ENCODE results near the gene OR1C1.

GRCh38 chr1:247740721-247741120 is 19.6 kb downstream of the OR1C1 start:
- TF ChIP-seq POLR2AphosphoS5 (IDR thresholded peaks at IDR 0.05; ENCODE audit: low read depth) (no peak), GABPA (IDR thresholded peaks at IDR 0.05; ENCODE audit: low read depth) (no peak), SPI1 (IDR thresholded peaks at IDR 0.05; ENCODE audit: borderline replicate concordance, low read depth) (no peak)
- TF ChIP-seq, protein P1, sequence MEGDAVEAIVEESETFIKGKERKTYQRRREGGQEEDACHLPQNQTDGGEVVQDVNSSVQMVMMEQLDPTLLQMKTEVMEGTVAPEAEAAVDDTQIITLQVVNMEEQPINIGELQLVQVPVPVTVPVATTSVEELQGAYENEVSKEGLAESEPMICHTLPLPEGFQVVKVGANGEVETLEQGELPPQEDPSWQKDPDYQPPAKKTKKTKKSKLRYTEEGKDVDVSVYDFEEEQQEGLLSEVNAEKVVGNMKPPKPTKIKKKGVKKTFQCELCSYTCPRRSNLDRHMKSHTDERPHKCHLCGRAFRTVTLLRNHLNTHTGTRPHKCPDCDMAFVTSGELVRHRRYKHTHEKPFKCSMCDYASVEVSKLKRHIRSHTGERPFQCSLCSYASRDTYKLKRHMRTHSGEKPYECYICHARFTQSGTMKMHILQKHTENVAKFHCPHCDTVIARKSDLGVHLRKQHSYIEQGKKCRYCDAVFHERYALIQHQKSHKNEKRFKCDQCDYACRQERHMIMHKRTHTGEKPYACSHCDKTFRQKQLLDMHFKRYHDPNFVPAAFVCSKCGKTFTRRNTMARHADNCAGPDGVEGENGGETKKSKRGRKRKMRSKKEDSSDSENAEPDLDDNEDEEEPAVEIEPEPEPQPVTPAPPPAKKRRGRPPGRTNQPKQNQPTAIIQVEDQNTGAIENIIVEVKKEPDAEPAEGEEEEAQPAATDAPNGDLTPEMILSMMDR (IDR thresholded peaks at IDR 0.05; ENCODE audit: insufficient read depth, low read length), result no peak
- TF ChIP-seq, protein P2, sequence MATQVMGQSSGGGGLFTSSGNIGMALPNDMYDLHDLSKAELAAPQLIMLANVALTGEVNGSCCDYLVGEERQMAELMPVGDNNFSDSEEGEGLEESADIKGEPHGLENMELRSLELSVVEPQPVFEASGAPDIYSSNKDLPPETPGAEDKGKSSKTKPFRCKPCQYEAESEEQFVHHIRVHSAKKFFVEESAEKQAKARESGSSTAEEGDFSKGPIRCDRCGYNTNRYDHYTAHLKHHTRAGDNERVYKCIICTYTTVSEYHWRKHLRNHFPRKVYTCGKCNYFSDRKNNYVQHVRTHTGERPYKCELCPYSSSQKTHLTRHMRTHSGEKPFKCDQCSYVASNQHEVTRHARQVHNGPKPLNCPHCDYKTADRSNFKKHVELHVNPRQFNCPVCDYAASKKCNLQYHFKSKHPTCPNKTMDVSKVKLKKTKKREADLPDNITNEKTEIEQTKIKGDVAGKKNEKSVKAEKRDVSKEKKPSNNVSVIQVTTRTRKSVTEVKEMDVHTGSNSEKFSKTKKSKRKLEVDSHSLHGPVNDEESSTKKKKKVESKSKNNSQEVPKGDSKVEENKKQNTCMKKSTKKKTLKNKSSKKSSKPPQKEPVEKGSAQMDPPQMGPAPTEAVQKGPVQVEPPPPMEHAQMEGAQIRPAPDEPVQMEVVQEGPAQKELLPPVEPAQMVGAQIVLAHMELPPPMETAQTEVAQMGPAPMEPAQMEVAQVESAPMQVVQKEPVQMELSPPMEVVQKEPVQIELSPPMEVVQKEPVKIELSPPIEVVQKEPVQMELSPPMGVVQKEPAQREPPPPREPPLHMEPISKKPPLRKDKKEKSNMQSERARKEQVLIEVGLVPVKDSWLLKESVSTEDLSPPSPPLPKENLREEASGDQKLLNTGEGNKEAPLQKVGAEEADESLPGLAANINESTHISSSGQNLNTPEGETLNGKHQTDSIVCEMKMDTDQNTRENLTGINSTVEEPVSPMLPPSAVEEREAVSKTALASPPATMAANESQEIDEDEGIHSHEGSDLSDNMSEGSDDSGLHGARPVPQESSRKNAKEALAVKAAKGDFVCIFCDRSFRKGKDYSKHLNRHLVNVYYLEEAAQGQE (IDR thresholded peaks at IDR 0.05; ENCODE audit: insufficient replicate concordance, low read depth), result no peak

Measured in HL-60 (cell line).